GM12874 (cell line): ENCODE data around the gene SMARCC1.

Source experiments
- CTCF ChIP-seq: IDR thresholded peaks from 2 replicates; pipeline ENCODE4 v1.5.1; 2011; ENCODE audit warnings: low read depth, mild to moderate bottlenecking, control low read depth, low read length, moderate library complexity; ENCODE audit not compliant: insufficient read depth

SMARCC1 gene

GRCh38 chr3:47705391-47705790 is 76.3 kb downstream of the SMARCC1 start:
- no peak for TF ChIP-seq CTCF

- TF ChIP-seq CTCF = no peak
Observed at GRCh38 chr3:47704237-47704612, 77.5 kb downstream of the SMARCC1 start.

GRCh38 chr3:47701388-47701787 is 80.3 kb downstream of the SMARCC1 start:
- TF ChIP-seq CTCF = no peak

GRCh38 chr3:47692158-47692557 is 89.5 kb downstream of the SMARCC1 start:
- no peak for TF ChIP-seq CTCF

- TF ChIP-seq CTCF = no peak
Observed at GRCh38 chr3:47688488-47688887, 93.2 kb downstream of the SMARCC1 start.

GRCh38 chr3:47685037-47685436 is 96.7 kb downstream of the SMARCC1 start:
- TF ChIP-seq CTCF = no peak

- TF ChIP-seq CTCF = no peak
Observed at GRCh38 chr3:47681016-47681415, 100.7 kb downstream of the SMARCC1 start.
